Liver (tissue), 9 donors: Measurements from ENCODE around the gene ENPP3. TPM values are rescaled to one million over a fixed set of nuclear protein-coding genes. Genes with fewer than 3 reads are reported as not detected.

Experiments used
- DNase-seq: peaks from one replicate; pipeline ENCODE4 v3.0.0-alpha.2; 2017; ENCODE audit warnings: low spot score
- H3K27ac ChIP-seq, 2 donors: one replicate each; pipeline ENCODE4 v1.7.0; 2013; ENCODE audit warnings: inconsistent platforms in 2 of 2, low read length in 2 of 2, control low read depth in 1 of 2, low read depth in 1 of 2, mild to moderate bottlenecking in 1 of 2
- H3K27me3 ChIP-seq, 4 donors: one replicate each; pipeline versions ENCODE4 v1.6.1 to v1.7.0; 2013; ENCODE audit warnings: low read length in 3 of 4, inconsistent platforms in 1 of 4, mild to moderate bottlenecking in 1 of 4, moderate library complexity in 1 of 4; ENCODE audit not compliant: control insufficient read depth in 4 of 4, insufficient read depth in 4 of 4
- H3K36me3 ChIP-seq, 4 donors: one replicate each; pipeline versions ENCODE4 v1.6.1 to v1.7.0; 2013; ENCODE audit warnings: low read length in 3 of 4, mild to moderate bottlenecking in 3 of 4, low read depth in 1 of 4, moderate library complexity in 1 of 4; ENCODE audit not compliant: control insufficient read depth in 4 of 4, insufficient read depth in 3 of 4
- H3K4me1 ChIP-seq, 4 donors: one replicate each; pipeline versions ENCODE4 v1.6.1 to v1.7.0; 2013; ENCODE audit warnings: low read length in 3 of 4, mild to moderate bottlenecking in 3 of 4, moderate library complexity in 1 of 4; ENCODE audit not compliant: control insufficient read depth in 4 of 4, insufficient read depth in 4 of 4
- H3K4me3 ChIP-seq, 3 donors: one replicate each; pipeline versions ENCODE4 v1.6.1 to v1.7.0; 2013; ENCODE audit warnings: low read length in 3 of 3, control low read depth in 1 of 3, low read depth in 1 of 3, mild to moderate bottlenecking in 1 of 3
- H3K9ac ChIP-seq, 2 donors: one replicate each; pipeline ENCODE4 v1.7.0; 2013; ENCODE audit warnings: low read length in 2 of 2, mild to moderate bottlenecking in 2 of 2, moderate library complexity in 2 of 2, control low read depth in 1 of 2, low read depth in 1 of 2
- H3K9me3 ChIP-seq, 4 donors: one replicate each; pipeline versions ENCODE4 v1.6.1 to v1.7.0; 2013; ENCODE audit warnings: low read length in 3 of 4; ENCODE audit not compliant: control insufficient read depth in 4 of 4
- ATF3 ChIP-seq: IDR thresholded peaks from 2 replicates; pipeline ENCODE4 v1.6.1; 2016; ENCODE audit warnings: antibody characterized with exemption
- CTCF ChIP-seq: fragments of 150-350 bp; IDR thresholded peaks from 2 replicates; pipeline ENCODE4 v1.5.1; 2017; ENCODE audit warnings: improper control_type of control experiment, low read depth, low read length; ENCODE audit not compliant: missing input control
- EGR1 ChIP-seq, 2 donors: IDR thresholded peaks; 2 replicates each; pipeline ENCODE4 v1.6.1; 2016 to 2018; ENCODE audit warnings: antibody characterized with exemption in 2 of 2, low read depth in 2 of 2
- FOXA1 ChIP-seq: IDR thresholded peaks from 2 replicates; pipeline ENCODE4 v1.6.1; 2016; ENCODE audit warnings: antibody characterized with exemption
- FOXA2 ChIP-seq: IDR thresholded peaks from 2 replicates; pipeline ENCODE4 v1.6.1; 2016; ENCODE audit warnings: antibody characterized with exemption
- GABPA ChIP-seq, 2 donors: IDR thresholded peaks in 1 of 2; conservative IDR thresholded peaks in 1 of 2; 2 replicates each; pipeline ENCODE4 v1.6.1; 2016; ENCODE audit warnings: antibody characterized with exemption in 2 of 2, mild to moderate bottlenecking in 1 of 2, moderate library complexity in 1 of 2
- HNF4A ChIP-seq, 2 donors: conservative IDR thresholded peaks; 2 replicates each; pipeline ENCODE4 v1.6.1; 2016; ENCODE audit warnings: antibody characterized with exemption in 2 of 2, mild to moderate bottlenecking in 2 of 2
- HNF4G ChIP-seq: IDR thresholded peaks from 2 replicates; pipeline ENCODE4 v1.6.1; 2016; ENCODE audit warnings: antibody characterized with exemption
- JUND ChIP-seq, 2 donors: IDR thresholded peaks; 2 replicates each; pipeline ENCODE4 v1.6.1; 2016; ENCODE audit warnings: antibody characterized with exemption in 2 of 2
- MAX ChIP-seq: IDR thresholded peaks from 2 replicates; pipeline ENCODE4 v1.6.1; 2016; ENCODE audit warnings: antibody characterized with exemption
- NR2F2 ChIP-seq: IDR thresholded peaks from 2 replicates; pipeline ENCODE4 v1.6.1; 2016; ENCODE audit warnings: antibody characterized with exemption
- RAD21 ChIP-seq, 2 donors: IDR thresholded peaks; 2 replicates each; pipeline ENCODE4 v1.6.1; 2016; ENCODE audit warnings: antibody characterized with exemption in 2 of 2, mild to moderate bottlenecking in 2 of 2
- REST ChIP-seq: IDR thresholded peaks from 2 replicates; pipeline ENCODE4 v1.6.1; 2016; ENCODE audit warnings: antibody characterized with exemption, mild to moderate bottlenecking
- RXRA ChIP-seq, 2 donors: IDR thresholded peaks; 2 replicates each; pipeline ENCODE4 v1.6.1; 2017 to 2018; ENCODE audit warnings: antibody characterized with exemption in 2 of 2, mild to moderate bottlenecking in 1 of 2
- SP1 ChIP-seq: IDR thresholded peaks from 2 replicates; pipeline ENCODE4 v1.6.1; 2018; ENCODE audit warnings: antibody characterized with exemption, mild to moderate bottlenecking
- TAF1 ChIP-seq: conservative IDR thresholded peaks from 2 replicates; pipeline ENCODE4 v1.6.1; 2016; ENCODE audit warnings: antibody characterized with exemption, mild to moderate bottlenecking
- YY1 ChIP-seq: IDR thresholded peaks from 2 replicates; pipeline ENCODE4 v1.6.1; 2016; ENCODE audit warnings: antibody characterized with exemption, mild to moderate bottlenecking
- ZBTB33 ChIP-seq: IDR thresholded peaks from 2 replicates; pipeline ENCODE4 v1.6.1; 2016; ENCODE audit warnings: antibody characterized with exemption
- WGBS: extraction: QIAGEN DNeasy Blood & Tissue Kit; methylation state at CpG from one replicate; pipeline ENCODE4 v1.1.7; 2013; 5-methylcytosine and 5-hydroxymethylcytosine counted together
- polyA plus RNA-seq, 2 donors: library from polyadenylated mRNA; stranded (reverse) in 1 of 2; unstranded in 1 of 2; fragments of 200-250 nt in 1 of 2; fragments of >200 nt in 1 of 2; fragmentation: Nextera tagmentation in 1 of 2; extraction: Ambion mirVana in 1 of 2; gene quantifications; one replicate each; pipeline versions ENCODE4 v1.2.1 to v1.2.3, GENCODE V29; 2013 to 2015
- total RNA-seq, 2 donors: library from RNA; depleted of rRNA; stranded (reverse); fragments of >200 nt; gene quantifications; one replicate each; pipeline ENCODE4 v1.2.3, GENCODE V29; 2014
- donor health status: healthy.
- donor health status: healthy.
- donor health status: healthy.
- donor health status: healthy.
- donor health status: healthy.

Gene ENPP3
- total and polyA plus RNA-seq, 4 donors, result 0.51 to 6.1 (median 1.1) TPM

GRCh38 chr6:131685266-131685780, 48.2 kb downstream of the ENPP3 start:
- Histone ChIP-seq H3K27me3 (no peaks in the 10 kb centered on the region), H3K9me3 (no peaks in the 10 kb centered on the region), H3K36me3 (peaks cover 0 to 2% (median 0%) of the 10 kb centered on the region in 4 donors), H3K9ac (no peak overlapping the region), H3K4me3 (no peak overlapping the region), H3K4me1 (no peaks in the 10 kb centered on the region), H3K27ac (no peak overlapping the region)
- no peak for DNase-seq
- TF ChIP-seq CTCF, result no peak
- TF ChIP-seq HNF4A (conservative IDR thresholded peaks at IDR 0.05), result no peak
- no peak for TF ChIP-seq SP1
- no peak for TF ChIP-seq GABPA (IDR thresholded peaks at IDR 0.05 in 1 of 2, conservative IDR thresholded peaks at IDR 0.05 in 1 of 2)
- no peak for TF ChIP-seq ZBTB33
- no peak for TF ChIP-seq RAD21 (IDR thresholded peaks at IDR 0.05)
- no peak for TF ChIP-seq NR2F2
- no peak for TF ChIP-seq JUND (IDR thresholded peaks at IDR 0.05)
- TF ChIP-seq YY1, result no peak
- no peak for TF ChIP-seq REST
- no peak for TF ChIP-seq ATF3
- TF ChIP-seq MAX, result no peak
- no peak for TF ChIP-seq TAF1
- no peak for TF ChIP-seq FOXA1
- no peak for TF ChIP-seq FOXA2
- no peak for TF ChIP-seq HNF4G
- TF ChIP-seq EGR1 (IDR thresholded peaks at IDR 0.05; ENCODE audit: low read depth in 2 of 2), result no peak
- TF ChIP-seq RXRA (IDR thresholded peaks at IDR 0.05), result no peak
- 94% methylated on average over 4 of the region's 4 CpGs for WGBS
